IMR-90 (cell line): Measurements from ENCODE around the gene AKT2. TPM values are rescaled to one million over a fixed set of nuclear protein-coding genes. Genes with fewer than 3 reads are reported as not detected.
"Not testable (repeated sequence)": the region's sequence is repeated elsewhere in the genome, so short reads cannot be mapped to it uniquely, and the experiment has no call there.

Source experiments
- ATAC-seq: fragments of 200-7000 bp; cut with Tn5 transposase; 2 replicates; pipeline ENCODE4 v1.9.1; 2020; ENCODE audit warnings: low read depth, mild to moderate bottlenecking, moderate library complexity
- BruUV-seq: library from RNA; stranded (reverse); fragments of 400-500 nt; replicated peaks from 2 replicates; lab custom pipeline; 2021; lab: Mats Ljungman, UMichigan
- CTCF ChIA-PET: fragments of 300-600 bp; formaldehyde crosslinking; extraction: SDS; loops from one replicate; lab custom pipeline; 2021; ENCODE audit warnings: antibody characterized with exemption; lab: Yijun Ruan, JAX
- POLR2A ChIA-PET: fragments of 300-600 bp; sonication (Branson Sonifier 250); formaldehyde crosslinking; loops from one replicate; lab custom pipeline; 2022; ENCODE audit warnings: antibody characterized with exemption; ENCODE audit not compliant: unreplicated experiment; lab: Charles Lee
- DNase-seq: peaks from one replicate; pipeline ENCODE4 v3.0.0; 2013
- H2AFZ ChIP-seq: replicated peaks from 2 replicates; pipeline ENCODE3; 2013; ENCODE audit warnings: low read length, mild to moderate bottlenecking; ENCODE audit not compliant: poor library complexity
- H2AK5ac ChIP-seq: 2 replicates; pipeline ENCODE4 v1.6.1; 2013; ENCODE audit warnings: low read depth, low read length, inconsistent platforms
- H2AK9ac ChIP-seq: replicated peaks from 2 replicates; pipeline ENCODE3; 2013; ENCODE audit warnings: mild to moderate bottlenecking, low read depth, low read length, moderate library complexity; ENCODE audit not compliant: poor library complexity
- H2BK120ac ChIP-seq: 2 replicates; pipeline ENCODE4 v1.6.1; 2013; ENCODE audit warnings: low read depth, low read length, inconsistent platforms
- H2BK15ac ChIP-seq: 3 replicates; pipeline ENCODE4 v1.6.1; 2013; ENCODE audit warnings: low read depth, low read length, inconsistent platforms
- H2BK20ac ChIP-seq: 2 replicates; pipeline ENCODE4 v1.6.1; 2013; ENCODE audit warnings: low read depth, mild to moderate bottlenecking, inconsistent platforms, low read length, moderate library complexity
- H2BK5ac ChIP-seq: 2 replicates; pipeline ENCODE4 v1.6.1; 2013; ENCODE audit warnings: mild to moderate bottlenecking, low read depth, low read length, inconsistent platforms; ENCODE audit not compliant: poor library complexity, severe bottlenecking
- H3K14ac ChIP-seq: replicated peaks from 2 replicates; pipeline ENCODE4 v1.6.1; 2013; ENCODE audit warnings: low read depth, low read length, inconsistent platforms
- H3K18ac ChIP-seq: 2 replicates; pipeline ENCODE4 v1.6.1; 2013; ENCODE audit warnings: low read depth, low read length, control low read depth
- H3K23ac ChIP-seq: 2 replicates; pipeline ENCODE4 v1.6.1; 2013; ENCODE audit warnings: low read depth, low read length, inconsistent platforms
- H3K27ac ChIP-seq: 2 replicates; pipeline ENCODE4 v1.5.1; 2013; ENCODE audit warnings: mild to moderate bottlenecking, control low read depth, low read length; ENCODE audit not compliant: insufficient read depth
- H3K27me3 ChIP-seq: 2 replicates; pipeline ENCODE4 v1.6.1; 2013; ENCODE audit warnings: low read length; ENCODE audit not compliant: control insufficient read depth, insufficient read depth
- H3K36me3 ChIP-seq: 2 replicates; pipeline ENCODE4 v1.6.1; 2013; ENCODE audit warnings: low read length, mixed read lengths; ENCODE audit not compliant: control insufficient read depth, insufficient read depth
- H3K4ac ChIP-seq: 2 replicates; pipeline ENCODE4 v1.6.1; 2013; ENCODE audit warnings: low read depth, low read length, inconsistent platforms
- H3K4me1 ChIP-seq: 2 replicates; pipeline ENCODE4 v1.6.1; 2013; ENCODE audit warnings: low read length, mixed read lengths; ENCODE audit not compliant: control insufficient read depth, insufficient read depth
- H3K4me2 ChIP-seq: 2 replicates; pipeline ENCODE4 v1.6.1; 2013; ENCODE audit warnings: low read depth, mild to moderate bottlenecking, control low read depth, low read length, moderate library complexity
- H3K4me3 ChIP-seq: 2 replicates; pipeline ENCODE4 v1.5.1; 2013; ENCODE audit warnings: low read depth, mild to moderate bottlenecking, control low read depth, low read length, moderate library complexity; ENCODE audit not compliant: insufficient read depth
- H3K56ac ChIP-seq: 2 replicates; pipeline ENCODE4 v1.6.1; 2013; ENCODE audit warnings: low read length, inconsistent platforms; ENCODE audit not compliant: insufficient read depth; ENCODE audit errors: extremely low read depth
- H3K79me1 ChIP-seq, 2 experiments: 2 replicates each; pipeline ENCODE4 v1.6.1; 2013; ENCODE audit warnings: low read length in 2 of 2, inconsistent platforms in 1 of 2, low read depth in 1 of 2
- H3K9ac ChIP-seq: 2 replicates; pipeline ENCODE4 v1.6.1; 2013; ENCODE audit warnings: low read depth, low read length, control low read depth
- H3K9me1 ChIP-seq: 2 replicates; pipeline ENCODE4 v1.6.1; 2013; ENCODE audit warnings: low read length, inconsistent platforms; ENCODE audit not compliant: insufficient read depth
- H3K9me3 ChIP-seq: 2 replicates; pipeline ENCODE4 v1.6.1; 2013; ENCODE audit warnings: low read length; ENCODE audit not compliant: control insufficient read depth, insufficient read depth
- H4K20me1 ChIP-seq: 2 replicates; pipeline ENCODE4 v1.6.1; 2013; ENCODE audit warnings: low read length, inconsistent platforms; ENCODE audit not compliant: insufficient read depth
- H4K5ac ChIP-seq: 2 replicates; pipeline ENCODE4 v1.6.1; 2013; ENCODE audit warnings: mild to moderate bottlenecking, low read depth, low read length, control low read depth
- H4K8ac ChIP-seq, 2 experiments: 2 replicates each; pipeline ENCODE4 v1.6.1; 2013; ENCODE audit warnings: low read depth in 2 of 2, low read length in 2 of 2, control low read depth in 1 of 2, inconsistent platforms in 1 of 2
- H4K91ac ChIP-seq: 2 replicates; pipeline ENCODE4 v1.6.1; 2013; ENCODE audit warnings: low read depth, low read length, inconsistent platforms; ENCODE audit not compliant: insufficient read depth
- whole genome bisulfite sequencing, 2 experiments: methylation state at CpG; one replicate each; pipeline versions ENCODE4 v1.1.5 to v1.1.7; 2013; ENCODE audit warnings: missing lambda C conversion rate in 2 of 2; ENCODE audit not compliant: insufficient read length in 1 of 2; ENCODE audit errors: extremely low coverage in 2 of 2; 5-methylcytosine and 5-hydroxymethylcytosine counted together
- dilution Hi-C: fragments of 300-500 bp; cut with HindIII; formaldehyde crosslinking; loops from one replicate; pipeline ENCODE4 v1.14.3; 2018; ENCODE audit warnings: low sequenced_read_pairs; ENCODE audit not compliant: unreplicated experiment
- in situ Hi-C: fragments of 300-500 bp; cut with MboI; formaldehyde crosslinking; loops from 3 replicates; pipeline ENCODE4 v1.14.3; 2019; ENCODE audit warnings: low sequenced_read_pairs, inconsistent platforms, mixed read lengths
- intact Hi-C: fragments of 100-400 bp; cut with micrococcal nuclease; formaldehyde crosslinking; loops from 2 replicates; pipeline ENCODE4 v1.10.0; 2022
- polyA plus RNA-seq, 3 experiments: library from polyadenylated mRNA; depleted of rRNA; stranded (reverse); fragments of >200 nt; gene quantifications; 2 replicates each; pipeline ENCODE4 v1.2.3, GENCODE V29; 2012; ENCODE audit warnings: low replicate concordance in 1 of 3
- total RNA-seq: library from RNA; depleted of rRNA; stranded (reverse); fragments of >200 nt; gene quantifications from 2 replicates; pipeline ENCODE4 v1.2.3, GENCODE V29; 2012

AKT2 gene
- total and polyA plus RNA-seq, 2 of the 4 experiments (the other 2 are of a cell fraction), result 61.5 to 104 TPM

GRCh38 chr19:40333083-40333482 is 47.9 kb upstream of the AKT2 start:
- H2AK5ac ChIP-seq, H3K4me3 ChIP-seq, H4K20me1 ChIP-seq, H2BK120ac ChIP-seq, H3K4me1 ChIP-seq, H2BK20ac ChIP-seq, H3K4me2 ChIP-seq, H3K9me3 ChIP-seq, H4K8ac ChIP-seq, CTCF ChIA-PET, in situ Hi-C loops, H3K18ac ChIP-seq, H3K9me1 ChIP-seq, H4K5ac ChIP-seq, DNase-seq, H2BK15ac ChIP-seq, BruUV-seq, ATAC-seq, H2BK5ac ChIP-seq, POLR2A ChIA-PET, dilution Hi-C loops, H2AFZ ChIP-seq, H3K14ac ChIP-seq, H3K23ac ChIP-seq, H4K91ac ChIP-seq, H3K27me3 ChIP-seq, intact Hi-C loops, H3K56ac ChIP-seq, H2AK9ac ChIP-seq, H3K27ac ChIP-seq, H3K4ac ChIP-seq, H3K9ac ChIP-seq: not testable (repeated sequence)
- Histone ChIP-seq H3K79me1 (peaks cover 0 to 25% of the 10 kb centered on the region in 2 experiments; a peak in 3 of 4 replicates), H3K36me3 (peaks cover 42% of the 10 kb centered on the region)
- no CpG with 5 or more reads among the region's 6 CpGs for WGBS, 2 experiments
